Measurements from ENCODE around the gene DUSP10. TPM values are rescaled to one million over a fixed set of nuclear protein-coding genes. Genes with fewer than 3 reads are reported as not detected.

Gene DUSP10
- total and polyA plus RNA-seq, 9 donors = 0.81 to 8.5 (median 2.0) TPM

DNA sequence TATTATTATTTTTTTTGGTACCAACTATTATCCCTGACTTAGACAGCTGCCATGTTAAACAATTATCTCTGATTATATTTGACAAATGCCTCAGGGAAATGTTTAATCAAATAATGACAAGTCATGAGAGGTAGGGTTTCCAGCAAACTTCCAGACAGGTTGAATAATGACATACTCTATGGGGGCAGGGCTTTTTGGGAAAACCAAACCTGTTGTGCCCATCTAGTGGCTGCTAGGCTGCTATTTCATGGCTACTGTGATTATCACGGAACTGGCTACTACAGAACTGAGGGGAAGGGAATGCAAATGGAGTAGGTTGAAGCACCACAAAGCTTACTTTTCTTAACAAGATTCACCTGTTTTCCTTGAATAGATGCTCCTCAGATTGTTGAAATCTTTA, 77.6 kb downstream of the DUSP10 start:
- Histone ChIP-seq H3K36me3 (no peaks in the 10 kb centered on the region), H3K27me3 (no peaks in the 10 kb centered on the region), H3K27ac (no peak overlapping the region), H3K4me3 (no peak overlapping the region), H3K4me1 (ENCODE audit: insufficient read depth) (no peaks in the 10 kb centered on the region), H3K9me3 (no peaks in the 10 kb centered on the region)
- TF ChIP-seq EP300 (IDR thresholded peaks at IDR 0.05) = no peak
- TF ChIP-seq, protein P1, sequence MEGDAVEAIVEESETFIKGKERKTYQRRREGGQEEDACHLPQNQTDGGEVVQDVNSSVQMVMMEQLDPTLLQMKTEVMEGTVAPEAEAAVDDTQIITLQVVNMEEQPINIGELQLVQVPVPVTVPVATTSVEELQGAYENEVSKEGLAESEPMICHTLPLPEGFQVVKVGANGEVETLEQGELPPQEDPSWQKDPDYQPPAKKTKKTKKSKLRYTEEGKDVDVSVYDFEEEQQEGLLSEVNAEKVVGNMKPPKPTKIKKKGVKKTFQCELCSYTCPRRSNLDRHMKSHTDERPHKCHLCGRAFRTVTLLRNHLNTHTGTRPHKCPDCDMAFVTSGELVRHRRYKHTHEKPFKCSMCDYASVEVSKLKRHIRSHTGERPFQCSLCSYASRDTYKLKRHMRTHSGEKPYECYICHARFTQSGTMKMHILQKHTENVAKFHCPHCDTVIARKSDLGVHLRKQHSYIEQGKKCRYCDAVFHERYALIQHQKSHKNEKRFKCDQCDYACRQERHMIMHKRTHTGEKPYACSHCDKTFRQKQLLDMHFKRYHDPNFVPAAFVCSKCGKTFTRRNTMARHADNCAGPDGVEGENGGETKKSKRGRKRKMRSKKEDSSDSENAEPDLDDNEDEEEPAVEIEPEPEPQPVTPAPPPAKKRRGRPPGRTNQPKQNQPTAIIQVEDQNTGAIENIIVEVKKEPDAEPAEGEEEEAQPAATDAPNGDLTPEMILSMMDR (IDR thresholded peaks at IDR 0.05) = no peak
- no peak for TF ChIP-seq POLR2A (IDR thresholded peaks at IDR 0.05)
- intact Hi-C loops (cut with DNase I) = no loop called here
- no peak for DNase-seq
- 33 to 78% (median 64%) methylated on average over 1 of the region's 1 CpG for WGBS, 3 donors

DNA sequence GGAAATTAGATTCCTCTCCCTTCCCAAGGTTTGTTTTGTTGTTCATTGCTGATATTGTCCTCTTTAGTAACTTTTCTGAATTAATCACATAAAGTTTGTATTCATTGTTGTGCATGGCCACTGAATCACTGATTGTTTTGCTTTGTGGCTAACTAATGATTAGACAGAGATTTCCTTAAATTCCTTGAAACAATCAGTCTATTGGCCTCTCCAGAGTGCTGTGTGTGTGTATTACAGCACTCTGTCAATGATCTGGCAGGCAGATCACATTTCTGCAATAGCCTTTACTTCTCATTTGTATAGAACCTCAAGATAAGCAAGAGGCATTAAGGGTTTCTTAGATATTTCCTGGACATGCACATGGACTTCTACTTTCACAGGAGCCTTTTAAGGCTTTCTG, 78.6 kb downstream of the DUSP10 start:
- no peak overlapping the region for H3K27ac ChIP-seq
- H3K27me3 ChIP-seq = no peaks in the 10 kb centered on the region
- no peak overlapping the region for H3K4me3 ChIP-seq
- no peak for DNase-seq
- no peaks in the 10 kb centered on the region for H3K9me3 ChIP-seq
- H3K36me3 ChIP-seq = no peaks in the 10 kb centered on the region
- TF ChIP-seq, protein P1 (IDR thresholded peaks at IDR 0.05) = no peak
- TF ChIP-seq POLR2A (IDR thresholded peaks at IDR 0.05) (no peak), EP300 (IDR thresholded peaks at IDR 0.05) (no peak)
- H3K4me1 ChIP-seq (ENCODE audit: insufficient read depth) = no peaks in the 10 kb centered on the region
- intact Hi-C loops (cut with DNase I) = no loop called here

DNA sequence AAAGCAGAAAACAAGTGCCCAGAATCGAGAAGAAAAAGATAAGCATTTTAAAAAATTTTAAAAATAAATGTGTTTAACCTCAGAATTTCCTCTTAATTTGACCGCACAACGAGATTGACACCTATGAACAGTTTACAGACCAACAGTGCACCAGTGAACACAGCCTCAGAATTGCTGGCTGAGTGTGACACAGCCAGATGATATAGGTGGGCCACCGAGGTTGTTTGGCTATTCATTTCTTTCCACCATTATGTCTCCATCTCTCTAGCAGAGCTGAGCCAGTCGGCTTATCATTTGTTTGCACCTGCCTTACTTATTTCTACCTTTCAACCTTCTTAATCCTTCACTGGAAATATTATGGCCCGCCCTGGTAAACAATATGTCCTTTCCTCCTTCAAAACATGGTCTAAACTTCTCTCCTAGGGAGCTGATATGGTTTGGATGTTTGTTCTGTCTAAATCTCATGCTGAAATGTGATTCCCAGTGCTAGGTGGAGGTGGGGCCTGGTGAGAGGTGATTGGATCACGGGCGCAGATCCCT, 86.1 kb downstream of the DUSP10 start:
- Histone ChIP-seq H3K27me3 (no peaks in the 10 kb centered on the region), H3K4me1 (ENCODE audit: insufficient read depth) (no peaks in the 10 kb centered on the region), H3K4me3 (no peak overlapping the region), H3K36me3 (no peaks in the 10 kb centered on the region), H3K27ac (no peak overlapping the region), H3K9me3 (no peaks in the 10 kb centered on the region)
- no peak for DNase-seq
- TF ChIP-seq POLR2A (IDR thresholded peaks at IDR 0.05) (no peak), EP300 (IDR thresholded peaks at IDR 0.05) (no peak)
- TF ChIP-seq, protein P1 (IDR thresholded peaks at IDR 0.05) = no peak
- intact Hi-C loops (cut with DNase I) = loop anchor here in 1 of 4 donors (10.0 kb wide), 1 partner anchor 101 kb away; no protein-coding TSS in a partner anchor
- WGBS, 3 donors = 85 to 89% (median 87%) methylated on average over 8 of the region's 8 CpGs

Measured in ovary (tissue), 9 donors.